Right lobe of liver (tissue), 6 donors: ENCODE data around the gene FAM151A. TPM values are rescaled to one million over a fixed set of nuclear protein-coding genes. Genes with fewer than 3 reads are reported as not detected.
A peak's percentile ranks its signal among the peaks of the same experiment; 100 is the strongest.

Experiments used
- ATAC-seq, 4 donors: fragments of 200-7000 bp; cut with Tn5 transposase; one replicate each; pipeline ENCODE4 v1.9.1; 2020; ENCODE audit warnings: mild to moderate bottlenecking in 4 of 4, moderate library complexity in 4 of 4
- DNase-seq, 3 donors: peaks; one replicate each; pipeline ENCODE4 v3.0.0-alpha.2; 2020
- H3K27ac ChIP-seq, 3 donors: fragments of 200-600 bp; one replicate each; pipeline ENCODE4 v1.8.0; 2022
- H3K27me3 ChIP-seq, 2 donors: fragments of 200-600 bp; one replicate each; pipeline ENCODE4 v1.8.0; 2022
- H3K36me3 ChIP-seq, 4 donors: fragments of 200-600 bp; sonication (generic) in 1 of 4; one replicate each; pipeline versions ENCODE4 v1.5.1 to v1.8.0; 2017 to 2022; ENCODE audit warnings: control low read depth in 1 of 4
- H3K4me1 ChIP-seq, 4 donors: fragments of 200-600 bp; sonication (generic) in 1 of 4; one replicate each; pipeline versions ENCODE4 v1.5.1 to v1.8.0; 2017 to 2022; ENCODE audit warnings: control low read depth in 1 of 4
- H3K4me3 ChIP-seq, 3 donors: fragments of 200-600 bp; one replicate each; pipeline ENCODE4 v1.8.0; 2022
- H3K9me3 ChIP-seq, 4 donors: fragments of 200-600 bp; sonication (generic) in 1 of 4; one replicate each; pipeline versions ENCODE4 v1.5.1 to v1.8.0; 2017 to 2022; ENCODE audit warnings: control low read depth in 1 of 4
- CTCF ChIP-seq, 4 donors: fragments of 200-600 bp in 3 of 4; fragments of 450-650 bp in 1 of 4; IDR thresholded peaks; one replicate each; pipeline versions ENCODE4 v1.5.1 to v1.8.0; 2016 to 2022; ENCODE audit warnings: antibody characterized with exemption in 4 of 4, mild to moderate bottlenecking in 2 of 4
- POLR2A ChIP-seq: fragments of 450-650 bp; IDR thresholded peaks from one replicate; pipeline ENCODE4 v1.6.1; 2017; ENCODE audit warnings: antibody characterized with exemption, mild to moderate bottlenecking
- WGBS: methylation state at CpG from one replicate; pipeline ENCODE4 v1.1.6; 2018; ENCODE audit warnings: low coverage, low lambda C conversion rate; ENCODE audit not compliant: insufficient coverage; ENCODE audit errors: missing lambda C conversion rate; 5-methylcytosine and 5-hydroxymethylcytosine counted together
- intact Hi-C, 2 donors: fragments of 100-400 bp; cut with DNase I; formaldehyde crosslinking; loops; one replicate each; pipeline versions ENCODE4 v1.11.2 to v1.14.1; 2022
- total RNA-seq, 6 experiments: library from RNA; depleted of rRNA in 2 of 6; stranded (reverse); fragments of >200 nt in 2 of 6; fragmentation: NEBNext Ultra II Directional in 3 of 6; extraction: Animal tissue kit (Norgen Biotek cat#: 25700) in 3 of 6; gene quantifications; one replicate each; pipeline versions ENCODE4 v1.1.0 to v1.2.4, GENCODE V29; 2016 to 2023
- donor health status: DM: no; HTN: yes; CAD: no.
- donor health status: DM: no; HTN: no; CAD: no.
- donor health status: DM: no; HTN: no; CAD: no.
- donor health status: DM: no; HTN: yes; CAD: no.
- donor health status: DM: no; HTN: yes; CAD: no.

The FAM151A gene
- total RNA-seq, 6 experiments from 2014 or later: 0.12 to 72.9 (median 5.2) TPM

DNA sequence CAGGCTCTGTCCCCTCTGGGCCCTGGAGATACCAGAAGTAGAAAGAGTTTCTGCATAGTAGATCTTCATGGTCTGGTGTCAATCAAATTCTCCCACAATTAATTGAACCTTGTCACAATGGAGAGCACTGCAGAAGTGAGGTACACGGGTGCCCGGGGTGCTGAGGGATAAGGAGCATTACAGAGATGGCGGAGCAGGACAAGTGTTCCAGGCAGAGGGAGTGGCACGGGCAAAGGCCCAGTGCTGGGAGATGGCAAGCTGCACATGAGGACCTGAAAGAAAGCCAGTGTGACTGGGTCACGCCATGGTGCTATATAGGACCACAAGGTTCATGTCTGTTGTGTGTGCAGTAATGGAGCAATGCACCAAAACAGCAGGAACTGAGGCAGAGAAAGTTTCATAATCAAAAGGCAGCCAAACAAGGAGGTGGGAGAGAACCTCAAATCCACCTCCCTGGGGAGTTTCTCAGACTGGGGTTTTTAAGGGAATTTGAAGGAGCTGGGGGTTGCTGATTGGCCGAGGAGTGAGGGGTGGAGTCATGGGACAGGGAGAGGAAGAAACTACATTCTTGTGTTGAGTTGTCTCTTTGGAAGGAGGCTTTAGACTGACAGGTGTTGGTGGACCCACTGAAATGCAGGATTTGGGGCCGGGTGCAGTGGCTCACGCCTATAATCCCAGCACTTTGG, 47.6 kb downstream of the FAM151A start:
- Histone ChIP-seq H3K4me1 (peaks cover 0 to 8% (median 0%) of the 10 kb centered on the region in 4 donors), H3K36me3 (no peaks in the 10 kb centered on the region), H3K9me3 (no peaks in the 10 kb centered on the region), H3K27ac (no peak overlapping the region), H3K27me3 (no peaks in the 10 kb centered on the region), H3K4me3 (no peak overlapping the region)
- TF ChIP-seq POLR2A: no peak
- TF ChIP-seq CTCF (IDR thresholded peaks at IDR 0.05): no peak
- DNase-seq: no peak
- no peak for ATAC-seq
- WGBS: 64% methylated on average over 2 of the region's 8 CpGs
- intact Hi-C loops: no loop called here

GRCh38 chr1:54575161-54575560, 48.2 kb downstream of the FAM151A start:
- no peak for TF ChIP-seq CTCF (IDR thresholded peaks at IDR 0.05)
- TF ChIP-seq POLR2A: no peak
- ATAC-seq (no peak), DNase-seq (no peak)
- H3K4me3 ChIP-seq: no peak overlapping the region
- intact Hi-C loops: no loop called here
- H3K36me3 ChIP-seq: no peaks in the 10 kb centered on the region
- WGBS: 100% methylated on average over 2 of the region's 3 CpGs
- peaks cover 0 to 8% (median 0%) of the 10 kb centered on the region in 4 donors for H3K4me1 ChIP-seq
- H3K27ac ChIP-seq: no peak overlapping the region
- H3K9me3 ChIP-seq: no peaks in the 10 kb centered on the region
- no peaks in the 10 kb centered on the region for H3K27me3 ChIP-seq

- H3K27ac ChIP-seq: no peak overlapping the region
- H3K9me3 ChIP-seq: no peaks in the 10 kb centered on the region
- no peaks in the 10 kb centered on the region for H3K27me3 ChIP-seq
- DNase-seq (peak in 1 of 3 donors; percentile 52), ATAC-seq (no peak)
- H3K4me3 ChIP-seq: no peak overlapping the region
- intact Hi-C loops: no loop called here
- WGBS: 100% methylated on average over 2 of the region's 12 CpGs
- no peak for TF ChIP-seq CTCF (IDR thresholded peaks at IDR 0.05)
- no peak for TF ChIP-seq POLR2A
- H3K4me1 ChIP-seq: peaks cover 0 to 8% (median 0%) of the 10 kb centered on the region in 4 donors
- H3K36me3 ChIP-seq: no peaks in the 10 kb centered on the region
Observed at GRCh38 chr1:54574158-54574778, 49.1 kb downstream of the FAM151A start.

DNA sequence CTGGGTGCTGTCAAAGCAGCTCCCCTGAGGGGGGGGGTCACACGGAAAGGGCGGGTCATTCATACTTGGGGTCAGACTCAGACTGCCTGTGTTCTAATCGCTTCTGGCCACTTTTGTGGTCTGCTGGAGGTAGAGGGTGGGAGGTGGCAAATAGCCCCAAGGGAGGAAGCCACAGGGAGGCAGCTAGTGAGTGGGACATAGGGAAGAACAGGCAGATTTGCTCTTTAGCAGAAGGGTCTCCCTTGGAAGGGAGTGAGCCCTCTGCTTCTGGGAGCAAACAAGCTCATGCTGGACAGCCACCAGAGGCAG, 50.8 kb downstream of the FAM151A start:
- H3K36me3 ChIP-seq: no peaks in the 10 kb centered on the region
- no peak overlapping the region for H3K4me3 ChIP-seq
- H3K9me3 ChIP-seq: no peaks in the 10 kb centered on the region
- H3K27ac ChIP-seq: no peak overlapping the region
- intact Hi-C loops: no loop called here
- peaks cover 0 to 3% (median 0%) of the 10 kb centered on the region in 4 donors for H3K4me1 ChIP-seq
- DNase-seq (no peak), ATAC-seq (no peak)
- 72% methylated on average over 3 of the region's 3 CpGs for WGBS
- H3K27me3 ChIP-seq: no peaks in the 10 kb centered on the region
- no peak for TF ChIP-seq CTCF (IDR thresholded peaks at IDR 0.05)
- TF ChIP-seq POLR2A: no peak
